ENCODE data around the gene ENC1. TPM values are rescaled to one million over a fixed set of nuclear protein-coding genes. Genes with fewer than 3 reads are reported as not detected.

The ENC1 gene
- total and polyA plus RNA-seq, 10 of the 15 experiments (the other 5 are each of a cell fraction or from before 2014, with no cell fraction given): 8.2 to 55.5 (median 32.1) TPM

DNA sequence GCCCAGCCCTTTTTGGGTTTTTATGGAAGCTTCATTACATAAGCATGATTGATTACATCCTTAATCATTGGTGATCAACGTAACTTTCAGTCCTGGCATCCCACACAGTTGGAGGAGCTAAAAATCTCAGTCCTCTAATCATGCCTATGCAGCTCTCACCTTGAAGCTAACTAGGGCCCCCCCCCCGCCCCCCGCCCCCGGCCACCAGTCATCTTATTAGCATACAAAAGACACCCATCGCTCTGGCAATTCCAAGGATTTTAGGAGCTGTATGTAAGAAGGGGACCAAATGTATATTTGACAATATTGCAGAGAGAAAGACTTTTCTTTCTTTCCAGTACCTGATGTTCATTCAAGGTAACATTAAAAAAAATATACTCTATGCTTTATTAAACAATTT, 19.0 kb downstream of the ENC1 start:
- intact Hi-C loops (cut with micrococcal nuclease; ENCODE audit: unreplicated experiment) (no loop called here), in situ Hi-C loops (cut with MboI) (no loop called here)
- ChIA-PET CTCF (interaction anchor here (0.9 to 1.9 kb wide), 5 partner anchors 10 to 717 kb away, joined by 3 to 8 read pairs (median 3); partner anchors contain the start of gene ENC1), SMC1A (ENCODE audit: uncharacterized antibody, unreplicated experiment) (interaction anchor here (1.0 to 2.2 kb wide), 11 partner anchors 8 to 131 kb away, joined by 3 to 19 read pairs (median 4); partner anchors contain the start of gene ENC1), POLR2A (interaction anchor here (0.9 to 1.2 kb wide), 3 partner anchors 10 to 41 kb away, joined by 3 to 4 read pairs (median 4); no protein-coding TSS in a partner anchor), RAD21 (ENCODE audit: unreplicated experiment) (interaction anchor here (1.0 to 1.3 kb wide), 3 partner anchors 18 to 131 kb away, joined by 3 to 5 read pairs (median 3); no protein-coding TSS in a partner anchor)
- no peaks in the 10 kb centered on the region; the same call in 1 of the 2 replicates for H3K4me1 ChIP-seq (ENCODE audit: control insufficient read depth, insufficient read depth, low read length)
- no peak overlapping the region for H3K4me3 ChIP-seq
- FAIRE-seq (no peak), ATAC-seq (no peak), DNase-seq (ENCODE audit: low read depth, low spot score) (no peak)
- no peaks in the 10 kb centered on the region for H3K79me2 ChIP-seq (ENCODE audit: control insufficient read depth, insufficient read depth, low read length)
- WGBS (ENCODE audit: insufficient coverage, insufficient replicate concordance, low lambda C conversion rate, missing lambda C conversion rate): 100% methylated on average over 2 of the region's 5 CpGs
- no peak overlapping the region for H3K9ac ChIP-seq (ENCODE audit: control insufficient read depth, insufficient read depth, low read length)
- BruUV-seq (replicated peaks): no TSS peak
- no peak overlapping the region; the same call in 1 of the 2 replicates for H3K4me2 ChIP-seq (ENCODE audit: control insufficient read depth, insufficient read depth)
- no peaks in the 10 kb centered on the region for H4K20me1 ChIP-seq (ENCODE audit: control insufficient read depth, insufficient read depth)
- no peaks in the 10 kb centered on the region for H3K36me3 ChIP-seq (ENCODE audit: control insufficient read depth in 2 of 2, insufficient read depth in 2 of 2, low read length in 1 of 2)
- TF ChIP-seq KDM1A (IDR thresholded peaks at IDR 0.05; ENCODE audit: borderline replicate concordance) (no peak), BRCA1 (IDR thresholded peaks at IDR 0.05; ENCODE audit: low read depth, low read length) (no peak), SIX5 (IDR thresholded peaks at IDR 0.05; ENCODE audit: low read depth, low read length, severe bottlenecking) (no peak), BACH1 (IDR thresholded peaks at IDR 0.05; ENCODE audit: borderline replicate concordance) (no peak), CHD4 (IDR thresholded peaks at IDR 0.05) (no peak), NFYA (IDR thresholded peaks at IDR 0.05; ENCODE audit: borderline replicate concordance, low read depth, low read length) (no peak)
- TF ChIP-seq, protein P1, sequence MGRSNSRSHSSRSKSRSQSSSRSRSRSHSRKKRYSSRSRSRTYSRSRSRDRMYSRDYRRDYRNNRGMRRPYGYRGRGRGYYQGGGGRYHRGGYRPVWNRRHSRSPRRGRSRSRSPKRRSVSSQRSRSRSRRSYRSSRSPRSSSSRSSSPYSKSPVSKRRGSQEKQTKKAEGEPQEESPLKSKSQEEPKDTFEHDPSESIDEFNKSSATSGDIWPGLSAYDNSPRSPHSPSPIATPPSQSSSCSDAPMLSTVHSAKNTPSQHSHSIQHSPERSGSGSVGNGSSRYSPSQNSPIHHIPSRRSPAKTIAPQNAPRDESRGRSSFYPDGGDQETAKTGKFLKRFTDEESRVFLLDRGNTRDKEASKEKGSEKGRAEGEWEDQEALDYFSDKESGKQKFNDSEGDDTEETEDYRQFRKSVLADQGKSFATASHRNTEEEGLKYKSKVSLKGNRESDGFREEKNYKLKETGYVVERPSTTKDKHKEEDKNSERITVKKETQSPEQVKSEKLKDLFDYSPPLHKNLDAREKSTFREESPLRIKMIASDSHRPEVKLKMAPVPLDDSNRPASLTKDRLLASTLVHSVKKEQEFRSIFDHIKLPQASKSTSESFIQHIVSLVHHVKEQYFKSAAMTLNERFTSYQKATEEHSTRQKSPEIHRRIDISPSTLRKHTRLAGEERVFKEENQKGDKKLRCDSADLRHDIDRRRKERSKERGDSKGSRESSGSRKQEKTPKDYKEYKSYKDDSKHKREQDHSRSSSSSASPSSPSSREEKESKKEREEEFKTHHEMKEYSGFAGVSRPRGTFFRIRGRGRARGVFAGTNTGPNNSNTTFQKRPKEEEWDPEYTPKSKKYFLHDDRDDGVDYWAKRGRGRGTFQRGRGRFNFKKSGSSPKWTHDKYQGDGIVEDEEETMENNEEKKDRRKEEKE (IDR thresholded peaks at IDR 0.05): no peak
- TF ChIP-seq, protein P2, sequence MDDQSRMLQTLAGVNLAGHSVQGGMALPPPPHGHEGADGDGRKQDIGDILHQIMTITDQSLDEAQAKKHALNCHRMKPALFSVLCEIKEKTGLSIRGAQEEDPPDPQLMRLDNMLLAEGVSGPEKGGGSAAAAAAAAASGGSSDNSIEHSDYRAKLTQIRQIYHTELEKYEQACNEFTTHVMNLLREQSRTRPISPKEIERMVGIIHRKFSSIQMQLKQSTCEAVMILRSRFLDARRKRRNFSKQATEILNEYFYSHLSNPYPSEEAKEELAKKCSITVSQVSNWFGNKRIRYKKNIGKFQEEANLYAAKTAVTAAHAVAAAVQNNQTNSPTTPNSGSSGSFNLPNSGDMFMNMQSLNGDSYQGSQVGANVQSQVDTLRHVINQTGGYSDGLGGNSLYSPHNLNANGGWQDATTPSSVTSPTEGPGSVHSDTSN (IDR thresholded peaks at IDR 0.05; ENCODE audit: insufficient replicate concordance, low read depth, low read length): no peak
- H3K27me3 ChIP-seq (replicated peaks in 1 of 2; ENCODE audit: control insufficient read depth in 2 of 2, insufficient read depth in 2 of 2, low read length in 1 of 2): no peaks in the 10 kb centered on the region
- no peak overlapping the region for H3K27ac ChIP-seq (ENCODE audit: control insufficient read depth, insufficient read depth)
- H2AFZ ChIP-seq (ENCODE audit: control insufficient read depth, low read depth, low read length): no peak overlapping the region
- H3K9me3 ChIP-seq (replicated peaks; ENCODE audit: control insufficient read depth, insufficient read depth, low read length): no peaks in the 10 kb centered on the region; the same call in 2 of the 3 replicates

Data from GM12878 (cell line).